ENCODE data around the gene PI4KB.
"Not testable (repeated sequence)": the region's sequence is repeated elsewhere in the genome, so short reads cannot be mapped to it uniquely, and the experiment has no call there.

The PI4KB gene

GRCh38 chr1:151281969-151282882 lies 45.0 kb downstream of the PI4KB start, which contains the start of gene ZNF687:
Gene ZNF687 (plus strand): TSS chr1:151282299. CDS start chr1:151286292, 3,993 bp downstream.
- FAIRE-seq (peak; percentile 92), DNase-seq (ENCODE audit: low spot score) (peak; percentile 100)

- FAIRE-seq, result peak; percentile 88
- peak; percentile 95 for DNase-seq (ENCODE audit: low spot score)
Observed at GRCh38 chr1:151281225-151281968, 45.8 kb downstream of the PI4KB start.

DNA sequence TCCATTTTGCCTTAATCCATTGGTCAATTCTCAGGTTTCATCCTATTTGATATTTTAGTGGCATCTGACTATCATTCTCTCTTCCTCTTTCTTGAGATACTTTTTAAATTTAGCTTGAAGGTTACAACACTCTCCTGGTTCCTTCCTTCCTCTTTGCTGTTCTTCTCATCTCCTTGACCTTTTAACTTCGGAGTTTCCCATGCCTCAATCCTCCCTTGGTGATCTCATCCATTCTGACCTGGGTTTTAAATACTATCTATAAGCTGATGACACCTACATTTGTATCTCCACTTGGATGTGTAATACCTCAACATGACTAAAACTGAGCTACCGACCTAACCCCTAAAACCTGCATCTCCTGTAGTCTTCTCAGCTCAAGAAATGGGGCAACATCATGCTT lies 50.0 kb downstream of the PI4KB start:
- DNase-seq (ENCODE audit: low spot score) (no peak), FAIRE-seq (no peak)

GRCh38 chr1:151275341-151275740 lies 51.9 kb downstream of the PI4KB start:
- not testable (repeated sequence) for DNase-seq (ENCODE audit: low spot score); FAIRE-seq

DNA sequence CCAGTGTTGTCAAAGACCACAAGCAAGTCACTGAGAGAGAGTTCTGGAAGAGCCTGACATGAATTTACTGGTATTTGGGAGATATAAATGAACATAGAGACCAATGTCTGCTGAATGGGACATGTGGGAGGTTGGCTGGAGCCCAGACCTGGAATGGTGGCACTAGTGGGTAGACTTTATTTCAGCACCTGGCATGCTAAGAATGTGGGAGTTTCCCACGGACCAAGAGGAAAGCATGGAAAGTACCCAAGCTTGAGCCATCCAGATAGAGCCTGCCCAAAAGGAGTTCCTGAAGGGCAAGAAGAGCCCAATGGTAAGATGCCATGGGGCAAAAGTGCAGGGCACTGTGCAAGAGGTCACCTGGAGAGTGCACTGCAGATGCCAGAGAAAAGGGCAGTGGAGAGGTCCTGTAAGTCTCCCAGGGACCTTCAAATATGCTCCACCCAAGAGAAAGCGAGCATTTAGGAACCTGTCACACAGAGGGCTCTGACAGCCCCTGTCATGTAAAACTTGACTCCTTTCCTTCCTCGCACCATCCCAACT lies 53.2 kb downstream of the PI4KB start:
- DNase-seq (ENCODE audit: low spot score) (peak; percentile 26), FAIRE-seq (no peak)

DNA sequence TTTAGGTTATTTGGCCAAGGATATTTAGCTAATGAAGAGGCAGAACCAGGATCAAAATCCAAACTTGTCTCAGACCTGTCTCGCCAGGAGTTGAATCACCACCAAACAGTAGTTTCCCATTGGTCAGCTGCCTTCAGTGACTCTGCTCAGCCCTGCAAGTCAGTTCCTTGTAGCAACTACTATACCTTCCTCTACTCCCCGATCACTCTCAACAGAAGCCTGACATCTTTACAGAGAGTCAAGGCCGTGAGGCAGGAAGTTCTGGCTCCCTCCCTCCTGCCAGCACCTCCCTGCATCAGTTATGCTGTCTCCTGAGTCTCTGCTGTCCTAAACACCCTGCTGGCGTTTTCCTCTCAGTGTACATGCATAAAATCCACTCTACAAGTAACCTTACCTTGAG lies 59.5 kb downstream of the PI4KB start:
- FAIRE-seq, result no peak
- DNase-seq (ENCODE audit: low spot score), result no peak

- DNase-seq (ENCODE audit: low spot score) (no peak), FAIRE-seq (no peak)
Observed at GRCh38 chr1:151266821-151267220, 60.4 kb downstream of the PI4KB start.

GRCh38 chr1:151266315-151266714 lies 60.9 kb downstream of the PI4KB start:
- FAIRE-seq (no peak), DNase-seq (ENCODE audit: low spot score) (no peak)

- DNase-seq (ENCODE audit: low spot score), result no peak
- FAIRE-seq, result no peak
Observed at GRCh38 chr1:151265446-151266236, 61.6 kb downstream of the PI4KB start.

DNA sequence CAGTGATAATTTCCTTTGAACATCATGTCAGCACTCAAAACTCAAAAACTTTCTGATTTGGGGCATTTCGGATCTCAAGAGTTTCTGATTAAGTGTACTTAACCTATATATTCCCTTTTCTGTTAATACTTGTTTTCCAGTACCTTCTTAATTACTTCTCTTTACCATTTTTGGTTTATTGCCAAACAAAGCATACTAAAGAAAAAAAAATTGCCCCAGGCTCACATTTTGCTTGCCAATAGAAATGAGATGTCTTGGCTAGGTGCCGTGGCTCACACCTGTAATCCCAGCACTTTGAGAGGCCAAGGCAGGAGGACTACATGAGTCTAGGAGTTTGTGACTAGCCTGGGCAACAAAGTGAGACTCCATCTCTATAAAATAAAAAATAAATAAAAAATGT lies 67.9 kb downstream of the PI4KB start:
- DNase-seq (ENCODE audit: low spot score), result no peak
- FAIRE-seq, result no peak

- no peak for FAIRE-seq
- DNase-seq (ENCODE audit: low spot score), result no peak
Observed at GRCh38 chr1:151255381-151255780, 71.8 kb downstream of the PI4KB start.

- FAIRE-seq (peak; percentile 83), DNase-seq (ENCODE audit: low spot score) (peak; percentile 92)
Observed at GRCh38 chr1:151254217-151255213, 72.7 kb downstream of the PI4KB start, which contains the start of gene PSMD4. Gene PSMD4 (plus strand): TSS chr1:151254734. CDS start chr1:151254783, 49 bp downstream.

DNA sequence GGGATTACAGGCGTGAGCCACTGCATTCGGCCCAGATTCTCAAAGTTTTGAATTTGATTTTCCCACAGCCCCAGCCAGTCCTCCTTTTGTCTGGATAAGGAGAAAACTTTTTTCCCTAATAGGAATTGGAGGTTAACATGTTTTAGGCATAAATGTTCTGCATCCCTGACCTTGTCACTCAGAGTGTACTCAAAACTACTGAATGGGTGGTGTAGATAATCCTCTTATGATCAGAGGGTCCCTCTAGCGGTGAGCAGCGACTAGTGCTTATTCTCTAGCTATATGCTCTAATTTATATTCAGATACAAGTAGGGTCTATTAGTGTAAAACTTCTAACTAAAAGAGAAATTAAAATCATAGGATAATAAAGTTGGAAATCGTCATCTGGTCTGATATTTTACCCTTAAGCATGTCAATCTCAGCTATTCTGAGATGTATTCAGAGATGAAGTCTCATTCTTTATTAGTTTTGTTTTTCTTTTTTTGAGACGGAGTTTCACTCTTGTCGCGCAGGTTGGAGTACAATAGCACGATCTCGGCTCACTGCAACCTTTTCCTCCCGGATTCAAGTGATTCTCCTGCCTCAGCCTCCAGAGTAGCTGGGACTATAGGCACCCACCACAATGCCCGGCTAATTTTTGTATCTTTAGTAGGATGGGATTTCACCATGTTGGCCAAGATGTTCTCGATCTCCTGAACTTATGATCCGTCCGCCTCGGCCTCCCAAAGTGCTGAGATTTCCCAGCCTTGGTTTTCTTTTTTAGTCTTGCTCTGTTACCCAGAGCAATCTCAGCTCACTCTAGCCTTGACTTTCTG lies 75.4 kb downstream of the PI4KB start:
- FAIRE-seq, result peak; percentile 73

GRCh38 chr1:151246786-151247185 lies 80.4 kb downstream of the PI4KB start:
- no peak for FAIRE-seq
- no peak for DNase-seq (ENCODE audit: low spot score)

More for the DNA sequence above, 75.4 kb downstream of the PI4KB start:
- DNase-seq (ENCODE audit: low spot score), result peak; percentile 77

GRCh38 chr1:151243683-151244216 lies 83.5 kb downstream of the PI4KB start:
- no peak for DNase-seq (ENCODE audit: low spot score)
- FAIRE-seq, result no peak

GRCh38 chr1:151242442-151242841 lies 84.8 kb downstream of the PI4KB start:
- FAIRE-seq, result no peak
- DNase-seq (ENCODE audit: low spot score), result no peak

Data from RCC 7860 (cell line).